ENCODE data around the gene HIBADH.

Gene HIBADH

GRCh38 chr7:27611059-27611458, 51.6 kb downstream of the HIBADH start:
- ChIA-PET CTCF (no interaction called here), POLR2A (no interaction called here)
- DNase-seq (ENCODE audit: low read depth, low spot score), result peak; percentile 26
- TF ChIP-seq, protein P1, sequence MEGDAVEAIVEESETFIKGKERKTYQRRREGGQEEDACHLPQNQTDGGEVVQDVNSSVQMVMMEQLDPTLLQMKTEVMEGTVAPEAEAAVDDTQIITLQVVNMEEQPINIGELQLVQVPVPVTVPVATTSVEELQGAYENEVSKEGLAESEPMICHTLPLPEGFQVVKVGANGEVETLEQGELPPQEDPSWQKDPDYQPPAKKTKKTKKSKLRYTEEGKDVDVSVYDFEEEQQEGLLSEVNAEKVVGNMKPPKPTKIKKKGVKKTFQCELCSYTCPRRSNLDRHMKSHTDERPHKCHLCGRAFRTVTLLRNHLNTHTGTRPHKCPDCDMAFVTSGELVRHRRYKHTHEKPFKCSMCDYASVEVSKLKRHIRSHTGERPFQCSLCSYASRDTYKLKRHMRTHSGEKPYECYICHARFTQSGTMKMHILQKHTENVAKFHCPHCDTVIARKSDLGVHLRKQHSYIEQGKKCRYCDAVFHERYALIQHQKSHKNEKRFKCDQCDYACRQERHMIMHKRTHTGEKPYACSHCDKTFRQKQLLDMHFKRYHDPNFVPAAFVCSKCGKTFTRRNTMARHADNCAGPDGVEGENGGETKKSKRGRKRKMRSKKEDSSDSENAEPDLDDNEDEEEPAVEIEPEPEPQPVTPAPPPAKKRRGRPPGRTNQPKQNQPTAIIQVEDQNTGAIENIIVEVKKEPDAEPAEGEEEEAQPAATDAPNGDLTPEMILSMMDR (IDR thresholded peaks at IDR 0.05; ENCODE audit: insufficient read depth, low read length, missing control alignments), result no peak
- H3K4me3 ChIP-seq (ENCODE audit: low read depth, low read length), result no peak overlapping the region

DNA sequence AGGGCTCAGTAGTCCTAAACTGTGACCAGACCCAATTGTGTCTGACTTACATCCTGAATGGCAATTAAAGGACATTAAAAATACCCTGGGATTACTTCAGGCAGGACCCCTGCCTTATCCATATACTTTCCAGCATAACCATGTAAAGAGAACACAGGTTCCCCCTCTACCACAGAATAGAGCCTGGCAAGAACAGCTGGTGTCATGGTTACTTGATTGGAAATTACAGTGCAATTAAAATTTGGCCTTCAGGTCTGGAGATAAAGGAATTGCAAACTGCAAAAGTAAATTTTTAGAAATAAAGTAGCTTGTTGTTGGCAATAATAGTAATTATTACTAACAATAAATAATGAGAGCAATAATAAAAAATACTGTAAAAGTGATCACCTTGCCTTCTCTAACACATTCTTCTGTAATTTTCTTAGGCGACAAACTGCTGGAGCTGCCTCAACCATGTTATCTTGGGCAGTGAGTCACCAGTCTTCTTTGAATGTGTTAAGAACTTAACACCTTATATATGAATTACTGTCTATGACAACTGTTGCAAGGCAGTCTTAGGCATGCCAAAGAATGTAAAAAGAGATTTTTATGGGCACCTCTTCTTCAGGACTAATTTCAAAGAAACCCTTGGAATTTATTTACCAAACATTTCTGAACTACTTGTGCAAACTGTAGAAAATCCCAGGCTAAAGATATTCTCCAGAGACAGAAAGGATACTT, 53.7 kb downstream of the HIBADH start:
- ChIA-PET POLR2A (no interaction called here), CTCF (interaction anchor here (0.8 to 1.4 kb wide), 2 partner anchors 32 to 399 kb away, joined by 4 to 6 read pairs; no protein-coding TSS in a partner anchor)
- TF ChIP-seq, protein P1 (IDR thresholded peaks at IDR 0.05; ENCODE audit: insufficient read depth, low read length, missing control alignments), result no peak
- no peak overlapping the region for H3K4me3 ChIP-seq (ENCODE audit: low read depth, low read length)
- no peak for DNase-seq (ENCODE audit: low read depth, low spot score)

DNA sequence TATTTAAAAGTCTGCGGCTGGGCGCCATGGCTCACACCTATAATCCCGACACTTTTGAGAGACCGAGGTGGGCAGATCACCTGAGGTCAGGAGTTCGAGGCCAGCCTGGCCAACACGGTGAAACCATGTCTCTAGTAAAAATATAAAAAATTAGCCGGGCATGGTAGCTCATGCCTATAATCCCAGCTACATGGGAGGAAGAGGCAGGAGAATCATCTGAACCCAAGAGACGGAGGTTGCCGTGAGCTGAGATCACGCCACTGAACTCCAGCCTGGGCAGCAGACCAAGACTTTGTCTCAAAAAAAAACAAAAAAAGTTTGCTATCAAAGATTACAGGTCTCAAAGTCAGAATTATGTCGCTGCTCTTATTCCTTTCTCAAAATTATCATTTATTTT, 55.5 kb downstream of the HIBADH start:
- ChIA-PET CTCF (interaction anchor here (1.3 to 5.7 kb wide), 11 partner anchors 7 to 486 kb away, joined by 3 to 34 read pairs (median 9); no protein-coding TSS in a partner anchor), POLR2A (no interaction called here)
- no peak overlapping the region for H3K4me3 ChIP-seq (ENCODE audit: low read depth, low read length)
- TF ChIP-seq, protein P1 (IDR thresholded peaks at IDR 0.05; ENCODE audit: insufficient read depth, low read length, missing control alignments), result no peak
- no peak for DNase-seq (ENCODE audit: low read depth, low spot score)

GRCh38 chr7:27606270-27607209, 56.1 kb downstream of the HIBADH start:
- H3K4me3 ChIP-seq (ENCODE audit: low read depth, low read length), result no peak overlapping the region
- CTCF ChIA-PET, result interaction anchor here (0.9 to 5.7 kb wide), 27 partner anchors 8 to 489 kb away, joined by 3 to 34 read pairs (median 4); no protein-coding TSS in a partner anchor
- POLR2A ChIA-PET, result no interaction called here
- DNase-seq (ENCODE audit: low read depth, low spot score), result no peak
- TF ChIP-seq, protein P1 (IDR thresholded peaks at IDR 0.05; ENCODE audit: insufficient read depth, low read length, missing control alignments), result no peak

- TF ChIP-seq, protein P1 (IDR thresholded peaks at IDR 0.05; ENCODE audit: insufficient read depth, low read length, missing control alignments), result no peak
- no peak overlapping the region for H3K4me3 ChIP-seq (ENCODE audit: low read depth, low read length)
- CTCF ChIA-PET, result interaction anchor here (0.9 to 5.7 kb wide), 31 partner anchors 9 to 490 kb away, joined by 3 to 34 read pairs (median 4); no protein-coding TSS in a partner anchor
- POLR2A ChIA-PET, result no interaction called here
- DNase-seq (ENCODE audit: low read depth, low spot score), result no peak
These were observed 56.9 kb downstream of the HIBADH start for GRCh38 chr7:27605689-27606269.
